ENCODE results near the gene FUT1. TPM values are rescaled to one million over a fixed set of nuclear protein-coding genes. Genes with fewer than 3 reads are reported as not detected.
A peak's percentile ranks its signal among the peaks of the same experiment; 100 is the strongest.

The FUT1 gene
- total and polyA plus RNA-seq, 9 of the 15 experiments (the other 6 are each of a cell fraction or from before 2014, with no cell fraction given) = 2.3 to 18.5 (median 8.8) TPM

DNA sequence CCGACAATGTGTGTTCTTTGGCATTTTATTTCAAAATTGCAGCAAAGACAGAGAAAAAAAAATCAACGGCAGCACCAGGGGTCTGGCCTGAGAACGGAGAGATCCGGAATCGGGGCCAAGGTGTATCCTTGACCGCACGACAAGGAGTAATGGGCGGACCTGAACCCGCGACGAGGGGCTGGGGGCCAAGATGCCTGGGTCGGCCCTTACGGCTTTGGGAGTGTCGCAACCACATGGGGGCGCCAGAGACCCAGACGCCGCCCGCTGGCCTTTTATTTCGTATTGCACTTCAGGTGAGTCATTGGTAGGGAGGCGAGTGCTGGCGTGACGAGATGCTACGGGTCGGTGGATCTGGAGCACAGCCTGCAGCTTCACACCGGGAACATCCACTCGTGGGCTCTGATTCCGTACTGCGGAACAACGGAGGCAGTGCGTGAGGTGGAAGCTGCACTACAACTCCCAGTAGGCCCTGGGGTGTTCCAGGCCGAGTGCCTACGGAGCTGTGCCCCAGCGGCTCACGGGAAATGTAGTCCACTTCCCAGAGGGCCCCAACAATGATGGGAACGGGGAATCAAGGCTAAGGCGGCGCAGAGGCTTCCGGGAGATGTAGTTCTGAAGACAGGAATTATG is 42.7 kb upstream of the FUT1 start (continued):
- TF ChIP-seq, protein P1, sequence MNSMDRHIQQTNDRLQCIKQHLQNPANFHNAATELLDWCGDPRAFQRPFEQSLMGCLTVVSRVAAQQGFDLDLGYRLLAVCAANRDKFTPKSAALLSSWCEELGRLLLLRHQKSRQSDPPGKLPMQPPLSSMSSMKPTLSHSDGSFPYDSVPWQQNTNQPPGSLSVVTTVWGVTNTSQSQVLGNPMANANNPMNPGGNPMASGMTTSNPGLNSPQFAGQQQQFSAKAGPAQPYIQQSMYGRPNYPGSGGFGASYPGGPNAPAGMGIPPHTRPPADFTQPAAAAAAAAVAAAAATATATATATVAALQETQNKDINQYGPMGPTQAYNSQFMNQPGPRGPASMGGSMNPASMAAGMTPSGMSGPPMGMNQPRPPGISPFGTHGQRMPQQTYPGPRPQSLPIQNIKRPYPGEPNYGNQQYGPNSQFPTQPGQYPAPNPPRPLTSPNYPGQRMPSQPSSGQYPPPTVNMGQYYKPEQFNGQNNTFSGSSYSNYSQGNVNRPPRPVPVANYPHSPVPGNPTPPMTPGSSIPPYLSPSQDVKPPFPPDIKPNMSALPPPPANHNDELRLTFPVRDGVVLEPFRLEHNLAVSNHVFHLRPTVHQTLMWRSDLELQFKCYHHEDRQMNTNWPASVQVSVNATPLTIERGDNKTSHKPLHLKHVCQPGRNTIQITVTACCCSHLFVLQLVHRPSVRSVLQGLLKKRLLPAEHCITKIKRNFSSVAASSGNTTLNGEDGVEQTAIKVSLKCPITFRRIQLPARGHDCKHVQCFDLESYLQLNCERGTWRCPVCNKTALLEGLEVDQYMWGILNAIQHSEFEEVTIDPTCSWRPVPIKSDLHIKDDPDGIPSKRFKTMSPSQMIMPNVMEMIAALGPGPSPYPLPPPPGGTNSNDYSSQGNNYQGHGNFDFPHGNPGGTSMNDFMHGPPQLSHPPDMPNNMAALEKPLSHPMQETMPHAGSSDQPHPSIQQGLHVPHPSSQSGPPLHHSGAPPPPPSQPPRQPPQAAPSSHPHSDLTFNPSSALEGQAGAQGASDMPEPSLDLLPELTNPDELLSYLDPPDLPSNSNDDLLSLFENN (IDR thresholded peaks at IDR 0.05; ENCODE audit: low read depth in 2 of 2, low read length in 2 of 2) = 0 out of 4 replicates have a peak, but pooled peaks of 1 of the 2 experiments have one; percentile 39
- TF ChIP-seq ZNF3 (CRISPR knock-in tag; IDR thresholded peaks at IDR 0.05) (no peak), E2F3 (CRISPR knock-in tag; IDR thresholded peaks at IDR 0.05) (0 out of 2 replicates have a peak, but pooled peaks have one; percentile 14), ZNF140 (CRISPR knock-in tag; IDR thresholded peaks at IDR 0.05) (no peak), EWSR1 (IDR thresholded peaks at IDR 0.05; ENCODE audit: borderline replicate concordance, low read depth, partially characterized antibody) (no peak), RB1 (IDR thresholded peaks at IDR 0.05; ENCODE audit: low read depth) (peak; percentile 62), HEY1 (CRISPR knock-in tag; IDR thresholded peaks at IDR 0.05; ENCODE audit: borderline replicate concordance) (no peak), ILF3 (IDR thresholded peaks at IDR 0.05; ENCODE audit: borderline replicate concordance) (no peak; the same call in 1 of the 2 replicates), NR0B1 (IDR thresholded peaks at IDR 0.05; ENCODE audit: partially characterized antibody) (no peak), SREBF1 (IDR thresholded peaks at IDR 0.05; ENCODE audit: borderline replicate concordance, low read depth, low read length) (no peak; the same call in 1 of the 2 replicates), ZNF347 (CRISPR knock-in tag; IDR thresholded peaks at IDR 0.05; ENCODE audit: low read depth) (no peak), ZZZ3 (IDR thresholded peaks at IDR 0.05) (no peak), CREB1 (IDR thresholded peaks at IDR 0.05) (peak; percentile 75), CREB1 (CRISPR knock-in tag; IDR thresholded peaks at IDR 0.05) (peak; percentile 77), NFE2 (IDR thresholded peaks at IDR 0.05; ENCODE audit: low read depth) (peak; percentile 38; the same call in 1 of the 2 replicates), ZNF644 (tag; IDR thresholded peaks at IDR 0.05; ENCODE audit: low read depth) (peak; percentile 99), CBFA2T2 (conservative IDR thresholded peaks at IDR 0.05) (no peak), SMAD1 (IDR thresholded peaks at IDR 0.05; ENCODE audit: low read depth, low read length, partially characterized antibody) (no peak)
- TF ChIP-seq, protein P2, sequence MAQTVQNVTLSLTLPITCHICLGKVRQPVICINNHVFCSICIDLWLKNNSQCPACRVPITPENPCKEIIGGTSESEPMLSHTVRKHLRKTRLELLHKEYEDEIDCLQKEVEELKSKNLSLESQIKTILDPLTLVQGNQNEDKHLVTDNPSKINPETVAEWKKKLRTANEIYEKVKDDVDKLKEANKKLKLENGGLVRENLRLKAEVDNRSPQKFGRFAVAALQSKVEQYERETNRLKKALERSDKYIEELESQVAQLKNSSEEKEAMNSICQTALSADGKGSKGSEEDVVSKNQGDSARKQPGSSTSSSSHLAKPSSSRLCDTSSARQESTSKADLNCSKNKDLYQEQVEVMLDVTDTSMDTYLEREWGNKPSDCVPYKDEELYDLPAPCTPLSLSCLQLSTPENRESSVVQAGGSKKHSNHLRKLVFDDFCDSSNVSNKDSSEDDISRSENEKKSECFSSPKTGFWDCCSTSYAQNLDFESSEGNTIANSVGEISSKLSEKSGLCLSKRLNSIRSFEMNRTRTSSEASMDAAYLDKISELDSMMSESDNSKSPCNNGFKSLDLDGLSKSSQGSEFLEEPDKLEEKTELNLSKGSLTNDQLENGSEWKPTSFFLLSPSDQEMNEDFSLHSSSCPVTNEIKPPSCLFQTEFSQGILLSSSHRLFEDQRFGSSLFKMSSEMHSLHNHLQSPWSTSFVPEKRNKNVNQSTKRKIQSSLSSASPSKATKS (CRISPR knock-in tag; IDR thresholded peaks at IDR 0.05) = no peak
- TF ChIP-seq, protein P3, sequence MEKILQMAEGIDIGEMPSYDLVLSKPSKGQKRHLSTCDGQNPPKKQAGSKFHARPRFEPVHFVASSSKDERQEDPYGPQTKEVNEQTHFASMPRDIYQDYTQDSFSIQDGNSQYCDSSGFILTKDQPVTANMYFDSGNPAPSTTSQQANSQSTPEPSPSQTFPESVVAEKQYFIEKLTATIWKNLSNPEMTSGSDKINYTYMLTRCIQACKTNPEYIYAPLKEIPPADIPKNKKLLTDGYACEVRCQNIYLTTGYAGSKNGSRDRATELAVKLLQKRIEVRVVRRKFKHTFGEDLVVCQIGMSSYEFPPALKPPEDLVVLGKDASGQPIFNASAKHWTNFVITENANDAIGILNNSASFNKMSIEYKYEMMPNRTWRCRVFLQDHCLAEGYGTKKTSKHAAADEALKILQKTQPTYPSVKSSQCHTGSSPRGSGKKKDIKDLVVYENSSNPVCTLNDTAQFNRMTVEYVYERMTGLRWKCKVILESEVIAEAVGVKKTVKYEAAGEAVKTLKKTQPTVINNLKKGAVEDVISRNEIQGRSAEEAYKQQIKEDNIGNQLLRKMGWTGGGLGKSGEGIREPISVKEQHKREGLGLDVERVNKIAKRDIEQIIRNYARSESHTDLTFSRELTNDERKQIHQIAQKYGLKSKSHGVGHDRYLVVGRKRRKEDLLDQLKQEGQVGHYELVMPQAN (IDR thresholded peaks at IDR 0.05; ENCODE audit: borderline replicate concordance) = no peak

Data from K562 (cell line).